Measurements from ENCODE around the gene USP5.

The USP5 gene, protein sequence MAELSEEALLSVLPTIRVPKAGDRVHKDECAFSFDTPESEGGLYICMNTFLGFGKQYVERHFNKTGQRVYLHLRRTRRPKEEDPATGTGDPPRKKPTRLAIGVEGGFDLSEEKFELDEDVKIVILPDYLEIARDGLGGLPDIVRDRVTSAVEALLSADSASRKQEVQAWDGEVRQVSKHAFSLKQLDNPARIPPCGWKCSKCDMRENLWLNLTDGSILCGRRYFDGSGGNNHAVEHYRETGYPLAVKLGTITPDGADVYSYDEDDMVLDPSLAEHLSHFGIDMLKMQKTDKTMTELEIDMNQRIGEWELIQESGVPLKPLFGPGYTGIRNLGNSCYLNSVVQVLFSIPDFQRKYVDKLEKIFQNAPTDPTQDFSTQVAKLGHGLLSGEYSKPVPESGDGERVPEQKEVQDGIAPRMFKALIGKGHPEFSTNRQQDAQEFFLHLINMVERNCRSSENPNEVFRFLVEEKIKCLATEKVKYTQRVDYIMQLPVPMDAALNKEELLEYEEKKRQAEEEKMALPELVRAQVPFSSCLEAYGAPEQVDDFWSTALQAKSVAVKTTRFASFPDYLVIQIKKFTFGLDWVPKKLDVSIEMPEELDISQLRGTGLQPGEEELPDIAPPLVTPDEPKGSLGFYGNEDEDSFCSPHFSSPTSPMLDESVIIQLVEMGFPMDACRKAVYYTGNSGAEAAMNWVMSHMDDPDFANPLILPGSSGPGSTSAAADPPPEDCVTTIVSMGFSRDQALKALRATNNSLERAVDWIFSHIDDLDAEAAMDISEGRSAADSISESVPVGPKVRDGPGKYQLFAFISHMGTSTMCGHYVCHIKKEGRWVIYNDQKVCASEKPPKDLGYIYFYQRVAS

GRCh38 chr12:6851921-6852650 lies at the start of gene USP5:
Gene USP5, plus strand, starts transcription at chr12:6852150. Its CDS starts 30 bp downstream, at chr12:6852180.
- no peaks in the 10 kb centered on the region for H3K27me3 ChIP-seq (ENCODE audit: control insufficient read depth in 1 of 2, insufficient read depth in 2 of 2, low read length in 2 of 2)

DNA sequence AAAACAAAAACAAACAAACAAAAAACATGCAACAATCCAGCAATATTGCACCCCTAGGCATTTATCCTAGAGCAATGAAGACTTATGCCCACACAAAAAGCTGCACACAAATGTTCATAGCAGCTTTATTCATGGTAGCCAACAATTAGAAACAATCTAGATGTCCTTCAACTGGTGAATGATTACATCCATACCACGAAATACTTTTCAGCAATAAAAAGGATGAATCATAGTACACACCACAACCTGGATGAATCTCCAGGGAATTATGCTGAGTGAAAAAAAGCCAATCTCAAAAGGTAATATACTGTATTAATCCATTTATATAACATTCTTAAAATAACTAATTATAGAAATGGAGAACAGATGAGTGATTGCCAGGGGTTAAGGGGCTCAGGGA lies 44.8 kb upstream of the USP5 start:
- Histone ChIP-seq H3K9ac (ENCODE audit: low read depth in 1 of 2, low read length in 2 of 2) (no peak overlapping the region), H3K36me3 (ENCODE audit: control insufficient read depth in 1 of 2, insufficient read depth in 2 of 2, low read length in 2 of 2) (no peaks in the 10 kb centered on the region), H3K27ac (ENCODE audit: low read depth, low read length) (no peak overlapping the region), H3K27me3 (ENCODE audit: control insufficient read depth in 1 of 2, insufficient read depth in 2 of 2, low read length in 2 of 2) (no peaks in the 10 kb centered on the region), H3K9me3 (ENCODE audit: control insufficient read depth in 1 of 2, low read length in 2 of 2) (no peaks in the 10 kb centered on the region), H3K4me3 (ENCODE audit: low read depth in 1 of 2, low read length in 2 of 2) (no peak overlapping the region), H3K4me1 (ENCODE audit: control insufficient read depth in 1 of 2, insufficient read depth in 2 of 2, low read length in 2 of 2) (no peaks in the 10 kb centered on the region)

More at GRCh38 chr12:6851921-6852650, at the start of gene USP5:
- peak within 1 kb of the TSS; percentile 65 to 96 for H3K4me3 ChIP-seq (ENCODE audit: low read depth in 1 of 2, low read length in 2 of 2)
- peak within 1 kb of the TSS; percentile 82 to 86 for H3K9ac ChIP-seq (ENCODE audit: low read depth in 1 of 2, low read length in 2 of 2)
- no peaks in the 10 kb centered on the region for H3K9me3 ChIP-seq (ENCODE audit: control insufficient read depth in 1 of 2, low read length in 2 of 2)
- H3K27ac ChIP-seq (ENCODE audit: low read depth, low read length) = peak within 1 kb of the TSS; percentile 83
- H3K4me1 ChIP-seq (ENCODE audit: control insufficient read depth in 1 of 2, insufficient read depth in 2 of 2, low read length in 2 of 2) = peaks cover 11 to 22% of the 10 kb centered on the region in 2 donors
- peaks cover 0 to 36% of the 10 kb centered on the region in 2 donors for H3K36me3 ChIP-seq (ENCODE audit: control insufficient read depth in 1 of 2, insufficient read depth in 2 of 2, low read length in 2 of 2)

DNA sequence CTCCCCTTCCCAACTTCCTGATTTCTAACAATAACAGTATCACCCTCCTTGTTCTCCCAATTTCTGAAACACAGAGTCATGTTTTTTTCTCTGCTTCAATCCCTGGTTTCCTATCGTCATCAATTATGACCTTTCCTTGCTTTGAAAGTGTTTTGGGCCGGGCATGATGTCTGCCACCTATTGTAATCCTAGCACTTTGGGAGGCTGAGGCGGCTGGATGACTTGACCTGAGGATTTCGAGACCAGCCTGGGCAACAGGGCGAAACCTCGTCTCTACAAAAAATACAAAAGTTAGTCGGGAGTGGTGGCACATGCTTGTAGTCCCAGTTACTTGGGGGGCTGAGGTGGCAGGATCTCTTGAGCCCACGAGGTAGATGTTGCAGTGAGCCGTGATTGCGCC lies 42.9 kb upstream of the USP5 start:
- no peaks in the 10 kb centered on the region for H3K36me3 ChIP-seq (ENCODE audit: control insufficient read depth in 1 of 2, insufficient read depth in 2 of 2, low read length in 2 of 2)
- no peak overlapping the region for H3K4me3 ChIP-seq (ENCODE audit: low read depth in 1 of 2, low read length in 2 of 2)
- H3K4me1 ChIP-seq (ENCODE audit: control insufficient read depth in 1 of 2, insufficient read depth in 2 of 2, low read length in 2 of 2) = no peaks in the 10 kb centered on the region
- H3K9ac ChIP-seq (ENCODE audit: low read depth in 1 of 2, low read length in 2 of 2) = no peak overlapping the region
- H3K9me3 ChIP-seq (ENCODE audit: control insufficient read depth in 1 of 2, low read length in 2 of 2) = no peaks in the 10 kb centered on the region
- no peak overlapping the region for H3K27ac ChIP-seq (ENCODE audit: low read depth, low read length)
- no peaks in the 10 kb centered on the region for H3K27me3 ChIP-seq (ENCODE audit: control insufficient read depth in 1 of 2, insufficient read depth in 2 of 2, low read length in 2 of 2)

DNA sequence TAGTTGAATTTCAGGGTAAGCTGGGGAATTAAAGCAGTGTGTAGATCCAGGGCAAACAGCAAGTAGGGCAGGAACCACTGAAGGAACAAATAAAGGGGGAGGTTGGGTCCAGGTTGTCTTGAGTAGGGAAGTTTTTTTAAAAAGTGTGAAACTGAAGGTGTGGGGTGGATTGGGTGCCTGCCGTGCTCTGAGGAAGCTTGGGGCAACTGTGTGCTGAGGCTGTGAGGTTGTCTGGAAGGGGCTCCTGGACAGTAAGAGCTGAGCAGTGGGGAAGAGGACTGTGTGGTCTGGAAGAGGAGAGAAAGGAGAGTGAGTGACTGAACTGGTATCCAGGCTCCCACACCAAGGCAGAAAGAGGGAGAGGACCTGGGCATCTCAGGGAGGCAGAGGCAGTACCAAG lies 41.2 kb upstream of the USP5 start:
- Histone ChIP-seq H3K36me3 (ENCODE audit: control insufficient read depth in 1 of 2, insufficient read depth in 2 of 2, low read length in 2 of 2) (no peaks in the 10 kb centered on the region), H3K9me3 (ENCODE audit: control insufficient read depth in 1 of 2, low read length in 2 of 2) (no peaks in the 10 kb centered on the region), H3K27me3 (ENCODE audit: control insufficient read depth in 1 of 2, insufficient read depth in 2 of 2, low read length in 2 of 2) (no peaks in the 10 kb centered on the region), H3K27ac (ENCODE audit: low read depth, low read length) (no peak overlapping the region), H3K4me1 (ENCODE audit: control insufficient read depth in 1 of 2, insufficient read depth in 2 of 2, low read length in 2 of 2) (no peaks in the 10 kb centered on the region), H3K4me3 (ENCODE audit: low read depth in 1 of 2, low read length in 2 of 2) (no peak overlapping the region), H3K9ac (ENCODE audit: low read depth in 1 of 2, low read length in 2 of 2) (no peak overlapping the region)

DNA sequence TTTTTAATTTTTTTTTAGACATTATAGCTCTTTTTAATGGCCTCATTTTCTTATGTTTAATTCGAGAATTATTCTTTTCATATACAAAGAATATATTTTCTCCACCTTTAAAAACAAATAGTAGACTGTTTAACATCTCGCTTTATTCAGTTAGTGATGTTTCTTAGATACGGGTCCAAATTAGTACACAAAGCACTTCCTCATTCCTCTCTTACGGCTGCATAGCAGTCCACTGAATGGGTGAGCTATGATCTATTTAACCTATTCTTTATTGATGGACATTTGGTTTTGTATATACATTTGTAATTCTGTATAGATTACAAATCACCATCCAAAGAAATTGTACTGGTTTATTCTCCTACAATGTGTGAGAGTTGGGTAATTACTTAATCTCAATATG lies 38.6 kb upstream of the USP5 start:
- no peaks in the 10 kb centered on the region for H3K9me3 ChIP-seq (ENCODE audit: control insufficient read depth in 1 of 2, low read length in 2 of 2)
- H3K27me3 ChIP-seq (ENCODE audit: control insufficient read depth in 1 of 2, insufficient read depth in 2 of 2, low read length in 2 of 2) = peaks cover 0 to 7% of the 10 kb centered on the region in 2 donors
- H3K4me1 ChIP-seq (ENCODE audit: control insufficient read depth in 1 of 2, insufficient read depth in 2 of 2, low read length in 2 of 2) = no peaks in the 10 kb centered on the region
- no peak overlapping the region for H3K9ac ChIP-seq (ENCODE audit: low read depth in 1 of 2, low read length in 2 of 2)
- H3K27ac ChIP-seq (ENCODE audit: low read depth, low read length) = no peak overlapping the region
- H3K36me3 ChIP-seq (ENCODE audit: control insufficient read depth in 1 of 2, insufficient read depth in 2 of 2, low read length in 2 of 2) = peaks cover 0 to 5% of the 10 kb centered on the region in 2 donors
- H3K4me3 ChIP-seq (ENCODE audit: low read depth in 1 of 2, low read length in 2 of 2) = no peak overlapping the region

DNA sequence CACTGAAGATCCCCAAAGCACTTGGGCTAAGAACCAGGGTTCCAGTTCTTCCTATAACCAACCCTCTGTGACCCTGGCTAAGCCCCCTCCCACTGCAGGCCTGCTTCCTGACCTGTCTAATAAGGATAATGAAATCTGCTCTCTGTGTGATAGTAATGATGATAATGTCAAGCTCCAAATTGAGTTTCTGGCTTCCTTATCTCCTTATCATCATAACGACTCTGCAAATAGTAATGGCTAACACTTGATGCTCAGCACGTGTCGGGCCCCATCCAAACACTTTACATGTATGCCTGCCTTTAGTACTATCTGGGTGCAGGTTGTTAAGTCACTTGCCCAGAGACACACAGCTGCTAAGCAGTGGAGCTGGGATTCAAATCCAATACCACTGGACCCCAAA lies 35.4 kb upstream of the USP5 start:
- no peak overlapping the region for H3K9ac ChIP-seq (ENCODE audit: low read depth in 1 of 2, low read length in 2 of 2)
- H3K4me3 ChIP-seq (ENCODE audit: low read depth in 1 of 2, low read length in 2 of 2) = no peak overlapping the region
- no peaks in the 10 kb centered on the region for H3K9me3 ChIP-seq (ENCODE audit: control insufficient read depth in 1 of 2, low read length in 2 of 2)
- peaks cover 8 to 23% of the 10 kb centered on the region in 2 donors for H3K27me3 ChIP-seq (ENCODE audit: control insufficient read depth in 1 of 2, insufficient read depth in 2 of 2, low read length in 2 of 2)
- H3K4me1 ChIP-seq (ENCODE audit: control insufficient read depth in 1 of 2, insufficient read depth in 2 of 2, low read length in 2 of 2) = peaks cover 5 to 6% of the 10 kb centered on the region in 2 donors
- H3K36me3 ChIP-seq (ENCODE audit: control insufficient read depth in 1 of 2, insufficient read depth in 2 of 2, low read length in 2 of 2) = peaks cover 0 to 5% of the 10 kb centered on the region in 2 donors
- H3K27ac ChIP-seq (ENCODE audit: low read depth, low read length) = no peak overlapping the region

- H3K27ac ChIP-seq (ENCODE audit: low read depth, low read length) = no peak overlapping the region
- peaks cover 9 to 10% of the 10 kb centered on the region in 2 donors for H3K4me1 ChIP-seq (ENCODE audit: control insufficient read depth in 1 of 2, insufficient read depth in 2 of 2, low read length in 2 of 2)
- peaks cover 0 to 5% of the 10 kb centered on the region in 2 donors for H3K36me3 ChIP-seq (ENCODE audit: control insufficient read depth in 1 of 2, insufficient read depth in 2 of 2, low read length in 2 of 2)
- H3K9ac ChIP-seq (ENCODE audit: low read depth in 1 of 2, low read length in 2 of 2) = no peak overlapping the region
- H3K9me3 ChIP-seq (ENCODE audit: control insufficient read depth in 1 of 2, low read length in 2 of 2) = no peaks in the 10 kb centered on the region
- peaks cover 13 to 27% of the 10 kb centered on the region in 2 donors for H3K27me3 ChIP-seq (ENCODE audit: control insufficient read depth in 1 of 2, insufficient read depth in 2 of 2, low read length in 2 of 2)
- no peak overlapping the region for H3K4me3 ChIP-seq (ENCODE audit: low read depth in 1 of 2, low read length in 2 of 2)
These were observed 34.9 kb upstream of the USP5 start for GRCh38 chr12:6817098-6817497.

DNA sequence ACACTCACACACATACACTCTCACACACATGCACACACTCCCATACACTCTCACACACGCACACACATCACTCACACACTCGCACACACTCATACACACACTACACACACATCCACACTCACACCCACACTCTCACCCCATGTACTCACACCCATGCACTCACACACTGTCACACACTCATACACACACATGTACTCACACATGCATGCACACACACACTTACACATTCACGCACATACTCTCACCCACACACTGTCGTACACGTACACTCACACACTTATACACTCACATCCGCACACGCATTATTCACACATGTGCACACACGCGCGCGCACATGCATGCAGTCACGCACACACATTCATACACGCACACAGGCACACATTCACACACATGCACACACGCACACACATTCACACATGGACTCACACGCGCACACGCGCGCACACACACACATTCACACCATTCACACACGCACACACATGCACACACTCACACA lies 34.2 kb upstream of the USP5 start:
- Histone ChIP-seq H3K9me3 (ENCODE audit: control insufficient read depth in 1 of 2, low read length in 2 of 2) (no peaks in the 10 kb centered on the region), H3K4me3 (ENCODE audit: low read depth in 1 of 2, low read length in 2 of 2) (no peak overlapping the region), H3K4me1 (ENCODE audit: control insufficient read depth in 1 of 2, insufficient read depth in 2 of 2, low read length in 2 of 2) (peaks cover 11% of the 10 kb centered on the region in 2 donors), H3K9ac (ENCODE audit: low read depth in 1 of 2, low read length in 2 of 2) (no peak overlapping the region), H3K27me3 (ENCODE audit: control insufficient read depth in 1 of 2, insufficient read depth in 2 of 2, low read length in 2 of 2) (peaks cover 17 to 33% of the 10 kb centered on the region in 2 donors), H3K27ac (ENCODE audit: low read depth, low read length) (no peak overlapping the region), H3K36me3 (ENCODE audit: control insufficient read depth in 1 of 2, insufficient read depth in 2 of 2, low read length in 2 of 2) (peaks cover 0 to 5% of the 10 kb centered on the region in 2 donors)

- Histone ChIP-seq H3K9me3 (ENCODE audit: control insufficient read depth in 1 of 2, low read length in 2 of 2) (no peaks in the 10 kb centered on the region), H3K27me3 (ENCODE audit: control insufficient read depth in 1 of 2, insufficient read depth in 2 of 2, low read length in 2 of 2) (peaks cover 23 to 38% of the 10 kb centered on the region in 2 donors), H3K36me3 (ENCODE audit: control insufficient read depth in 1 of 2, insufficient read depth in 2 of 2, low read length in 2 of 2) (peaks cover 0 to 5% of the 10 kb centered on the region in 2 donors), H3K4me3 (ENCODE audit: low read depth in 1 of 2, low read length in 2 of 2) (no peak overlapping the region), H3K4me1 (ENCODE audit: control insufficient read depth in 1 of 2, insufficient read depth in 2 of 2, low read length in 2 of 2) (peaks cover 11% of the 10 kb centered on the region in 2 donors), H3K9ac (ENCODE audit: low read depth in 1 of 2, low read length in 2 of 2) (no peak overlapping the region), H3K27ac (ENCODE audit: low read depth, low read length) (no peak overlapping the region)
These were observed 33.7 kb upstream of the USP5 start for GRCh38 chr12:6818222-6818621.
